ENCODE measurements around the gene C21orf58.

The C21orf58 gene

DNA sequence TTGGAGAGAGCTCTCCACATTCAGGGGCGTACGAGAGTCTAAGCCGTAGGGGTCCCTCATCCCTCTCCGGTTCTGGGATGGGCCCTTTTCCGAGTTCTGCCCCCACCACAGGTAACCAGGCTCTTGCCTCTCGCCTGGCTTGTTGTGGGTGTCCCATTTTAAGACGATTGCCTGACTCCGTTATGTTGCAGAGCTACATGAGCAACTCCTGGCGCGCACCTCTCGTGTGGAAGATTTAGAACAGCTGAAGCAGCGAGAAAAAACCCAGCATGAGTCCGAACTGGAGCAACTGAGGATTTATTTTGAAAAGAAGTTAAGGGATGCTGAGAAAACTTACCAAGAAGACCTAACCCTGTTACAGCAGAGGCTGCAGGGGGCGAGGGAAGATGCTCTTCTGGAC is 29.2 kb upstream of the C21orf58 start:
- DNase-seq = no peak

DNA sequence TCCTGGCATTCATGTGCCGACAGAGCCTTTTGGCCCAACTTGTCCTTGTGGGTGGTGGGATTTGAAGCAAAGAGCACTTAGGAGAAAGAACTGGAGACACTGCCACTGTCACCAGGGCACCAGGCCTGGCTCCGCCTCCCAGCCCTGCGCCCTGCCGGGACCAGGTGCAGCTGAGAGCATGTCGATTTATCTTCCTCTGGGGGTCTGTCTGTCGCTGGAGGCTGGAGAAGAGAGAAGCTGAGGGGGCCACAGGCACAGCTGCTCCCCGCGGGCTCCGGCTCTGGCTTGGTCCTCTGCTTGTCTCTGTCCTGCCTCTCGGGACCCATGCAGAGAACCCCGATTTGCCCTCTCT is 28.5 kb upstream of the C21orf58 start:
- DNase-seq = no peak

DNA sequence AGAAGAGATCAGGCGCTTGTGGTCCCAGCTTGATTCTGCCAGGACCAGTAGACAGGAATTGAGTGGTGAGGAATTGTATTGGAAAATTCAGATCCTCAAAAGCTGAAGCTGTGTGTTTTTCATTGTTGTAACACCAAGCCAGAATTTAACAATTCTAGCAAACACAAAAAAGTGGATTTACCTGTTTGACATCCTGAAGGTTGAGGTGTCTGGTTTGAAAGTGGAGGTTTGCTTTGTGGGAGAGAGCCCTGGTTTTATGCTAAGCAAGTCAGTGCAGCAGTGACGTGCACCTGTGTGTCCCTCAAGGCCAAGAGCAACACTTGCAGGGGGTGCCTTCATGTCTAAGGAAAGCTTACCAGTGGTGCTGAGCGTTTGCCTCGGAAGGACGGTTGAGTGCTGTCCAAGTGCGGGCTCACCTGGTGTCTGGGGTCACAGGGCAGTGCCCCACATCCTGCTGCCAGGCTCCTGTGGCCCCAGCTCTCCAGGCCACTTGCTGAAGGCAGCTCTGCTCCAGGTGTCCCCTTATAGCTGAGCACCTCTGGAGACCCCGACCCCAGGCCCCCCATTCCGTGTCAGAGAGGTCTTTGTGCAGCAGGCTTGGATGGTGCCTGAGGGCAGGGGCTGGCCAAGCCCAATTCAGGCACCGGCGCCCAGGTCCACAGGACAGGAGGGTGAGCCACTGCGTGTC is 27.9 kb upstream of the C21orf58 start:
- no peak for DNase-seq

DNA sequence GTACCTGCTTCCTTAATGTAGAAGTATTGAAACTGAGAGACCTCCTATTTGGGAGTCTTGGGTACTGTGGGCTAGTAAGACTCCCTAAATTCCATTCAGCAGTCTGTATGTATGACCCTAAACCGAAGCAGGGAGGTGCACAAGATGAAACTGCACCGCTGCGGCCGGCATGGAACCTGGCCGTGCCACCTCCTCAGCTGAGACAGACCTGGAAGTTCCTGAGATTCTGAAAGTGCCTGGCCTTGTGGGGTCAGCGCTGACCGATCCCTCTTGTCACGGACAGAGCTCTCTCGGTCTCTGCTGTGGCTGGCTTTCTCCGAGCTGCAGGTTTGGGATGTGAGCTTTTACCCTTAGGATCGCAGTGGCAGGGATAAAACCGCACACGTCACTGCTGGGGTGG is 27.3 kb upstream of the C21orf58 start:
- DNase-seq = no peak

DNA sequence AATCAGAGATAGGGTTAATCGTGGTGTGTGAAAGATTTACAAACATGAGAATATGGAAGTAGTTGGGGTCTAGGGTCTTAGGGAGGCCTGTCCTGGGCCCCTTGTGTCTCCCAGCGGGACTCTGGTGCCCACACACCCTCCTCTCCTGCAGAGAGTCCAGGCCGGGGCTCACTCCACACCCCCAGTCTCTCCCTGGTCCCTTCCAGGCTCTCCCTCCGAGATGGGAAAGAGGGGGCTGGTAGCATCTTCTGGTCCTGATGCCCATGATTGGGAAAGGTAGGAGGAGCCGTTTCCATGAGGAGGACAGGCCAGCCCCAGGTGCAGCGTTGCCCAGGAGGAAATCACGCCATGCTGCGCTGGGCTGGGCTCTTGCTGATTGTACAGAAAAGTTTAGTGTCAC is 26.9 kb upstream of the C21orf58 start:
- no peak for DNase-seq

DNA sequence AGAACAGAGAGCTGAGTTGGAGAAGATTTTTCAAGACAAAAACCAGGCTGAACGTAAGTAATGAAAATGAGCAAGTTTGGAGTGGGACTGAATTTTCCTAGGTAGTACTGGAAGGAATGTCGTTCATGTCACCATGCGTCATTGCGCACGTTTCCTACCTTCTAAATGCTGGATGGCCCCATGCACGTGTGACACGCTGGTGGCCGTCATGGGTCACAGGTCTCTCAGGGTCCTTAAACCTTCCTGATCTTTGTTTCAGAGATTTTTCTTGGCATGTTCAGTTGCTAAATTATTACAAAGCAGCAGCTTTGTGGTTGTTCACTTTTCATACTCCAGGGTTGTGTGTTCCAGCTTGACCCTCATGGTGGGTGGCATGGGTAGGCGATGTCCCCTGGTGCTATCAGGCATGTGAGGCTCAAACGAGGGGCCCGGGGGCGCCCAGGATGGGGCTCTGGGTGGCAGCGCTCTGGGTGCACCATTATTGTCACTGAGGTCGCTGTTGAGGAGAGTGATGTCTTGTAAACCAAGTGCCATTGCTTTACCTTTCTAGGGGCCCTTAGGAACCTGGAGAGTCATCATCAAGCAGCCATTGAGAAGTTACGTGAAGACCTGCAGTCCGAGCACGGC is 25.6 kb upstream of the C21orf58 start:
- no peak for DNase-seq

DNA sequence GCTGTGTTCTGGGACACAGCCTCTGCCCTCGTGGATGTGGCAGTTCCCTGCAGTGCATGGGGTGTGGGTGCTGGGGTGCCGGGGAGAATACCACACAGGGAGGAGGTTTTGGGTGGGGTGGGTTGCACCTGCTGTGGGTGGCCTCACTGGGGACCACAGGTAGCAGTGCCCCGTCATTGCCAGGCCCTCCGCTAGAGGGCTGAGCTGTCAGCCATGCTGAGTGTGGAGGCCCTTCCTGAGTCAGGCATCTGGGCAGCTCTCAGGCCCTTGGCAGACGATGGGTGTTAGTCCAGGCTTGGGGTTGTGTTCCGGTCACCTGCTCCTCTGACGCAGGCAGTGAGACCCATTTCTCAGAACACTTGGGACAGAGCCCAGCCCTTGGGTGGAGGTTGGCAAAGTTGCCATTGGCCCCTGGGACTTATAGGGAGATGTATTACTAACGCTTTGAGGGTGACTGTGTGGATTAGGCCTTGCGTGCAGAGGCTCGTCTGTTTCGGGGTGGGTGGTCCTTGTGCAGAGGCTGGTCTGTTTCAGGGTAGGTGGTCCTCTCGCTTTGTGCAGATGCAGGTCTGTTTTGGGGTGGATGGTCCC is 24.2 kb upstream of the C21orf58 start:
- no peak for DNase-seq

DNA sequence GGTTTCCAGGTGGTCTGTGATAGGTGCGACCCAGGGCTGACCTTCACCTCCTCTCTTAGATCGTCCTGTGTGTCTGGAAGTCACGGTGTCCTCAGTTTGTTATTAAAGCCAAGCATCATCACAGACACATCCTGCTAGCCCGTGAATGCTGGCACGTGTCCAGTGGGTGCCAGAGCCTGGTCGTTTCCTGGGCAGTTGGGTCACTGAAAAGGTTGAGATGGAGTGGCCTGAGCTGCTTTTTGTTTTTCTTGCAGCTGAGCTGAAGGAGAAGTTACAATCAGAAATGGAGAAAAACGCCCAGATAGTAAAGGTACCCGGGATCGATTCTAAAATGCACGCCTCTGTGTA is 23.5 kb upstream of the C21orf58 start:
- DNase-seq = no peak

DNA sequence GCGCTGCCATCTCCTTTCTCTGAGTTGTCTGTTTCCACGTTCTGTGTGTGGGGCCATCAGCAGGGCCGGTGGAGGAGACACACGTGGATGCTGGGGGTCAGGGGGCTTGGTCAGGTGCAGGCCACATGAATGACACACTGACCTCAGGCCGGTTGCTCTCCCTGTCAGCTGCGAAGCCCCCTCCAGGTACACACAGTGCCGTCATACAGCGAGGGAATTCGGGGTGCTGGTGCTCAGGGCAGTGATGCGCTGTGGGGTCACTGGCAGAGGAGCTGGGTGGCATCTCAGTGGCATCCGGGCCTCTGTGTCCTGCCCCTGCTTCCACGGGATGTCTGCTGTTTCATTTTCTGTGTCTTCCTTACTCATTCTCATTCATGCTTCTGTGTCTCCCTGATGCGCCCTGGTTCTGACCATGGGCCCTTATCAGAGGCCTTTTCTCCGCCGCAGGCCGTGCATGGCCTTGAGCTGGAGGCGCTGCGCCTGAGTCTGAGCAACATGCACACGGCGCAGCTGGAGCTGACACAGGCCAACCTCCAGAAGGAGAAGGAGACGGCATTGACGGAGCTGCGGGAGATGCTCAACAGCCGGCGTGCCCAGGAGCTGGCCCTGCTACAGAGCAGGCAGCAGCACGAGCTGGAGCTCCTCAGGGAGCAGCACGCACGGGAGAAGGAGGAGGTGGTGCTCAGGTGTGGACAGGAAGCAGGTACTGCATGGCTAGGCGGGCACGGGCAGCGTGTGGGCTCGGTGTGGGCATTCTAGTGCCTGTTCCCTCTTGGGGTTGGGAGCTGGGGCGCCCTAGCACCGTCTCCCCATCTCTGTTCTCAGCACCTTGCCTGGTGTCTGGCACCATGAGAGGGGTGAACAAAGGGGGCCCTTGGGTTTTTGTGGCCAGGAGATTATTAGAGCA is 22.9 kb upstream of the C21orf58 start:
- no peak for DNase-seq

DNA sequence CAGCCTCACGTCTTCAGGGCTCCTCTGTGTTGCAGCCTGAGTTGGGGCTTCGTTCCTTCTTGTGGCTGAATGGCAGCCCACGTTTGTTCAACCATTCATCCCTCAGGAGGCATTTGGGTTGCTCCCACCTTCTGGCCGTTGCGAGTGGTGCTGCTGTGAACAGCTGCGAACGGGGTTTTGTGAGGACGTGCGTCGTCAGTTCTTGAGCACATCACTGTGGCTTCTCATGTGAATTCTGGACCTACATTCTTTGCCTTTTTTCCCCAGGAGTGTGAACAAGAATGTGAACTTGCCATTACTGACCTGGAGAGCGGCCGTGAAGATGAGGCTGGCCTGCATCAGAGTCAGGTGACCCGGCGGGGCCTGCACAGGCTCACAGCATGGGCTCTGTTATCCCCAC is 22.2 kb upstream of the C21orf58 start:
- DNase-seq = no peak

DNA sequence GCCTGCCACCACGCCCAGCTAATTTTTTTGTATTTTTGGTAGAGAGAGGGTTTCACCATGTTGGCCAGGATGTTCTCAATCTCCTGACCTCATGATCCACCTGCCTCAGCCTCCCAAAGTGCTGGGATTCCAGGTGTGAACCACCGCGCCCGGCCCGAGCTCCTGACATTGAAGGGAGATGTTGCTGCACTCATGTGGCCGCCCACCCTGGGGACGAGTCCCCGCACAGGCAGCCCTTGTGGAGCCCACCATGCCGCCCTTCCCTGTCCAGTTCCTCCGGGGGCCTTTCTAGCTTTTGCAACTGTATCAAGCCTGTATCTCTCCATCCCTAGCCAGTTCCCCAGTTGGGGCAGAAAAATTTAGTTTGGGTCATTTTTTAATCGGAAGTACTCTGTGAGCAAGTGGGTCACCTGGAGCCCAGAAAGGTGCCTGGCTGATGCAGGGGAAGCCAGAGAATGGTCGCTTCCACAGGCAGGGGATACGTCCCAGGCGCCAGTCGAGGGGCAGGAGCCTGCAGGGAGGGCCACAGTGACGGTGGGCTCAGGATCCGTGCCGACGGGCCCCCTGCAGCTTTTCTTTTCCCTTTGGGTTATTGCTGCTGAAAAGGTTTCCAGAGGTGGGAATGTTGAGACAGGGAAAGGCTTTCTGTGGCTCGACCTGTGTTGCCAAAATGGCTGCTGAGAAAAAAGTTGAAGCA is 20.7 kb upstream of the C21orf58 start:
- DNase-seq = no peak

DNA sequence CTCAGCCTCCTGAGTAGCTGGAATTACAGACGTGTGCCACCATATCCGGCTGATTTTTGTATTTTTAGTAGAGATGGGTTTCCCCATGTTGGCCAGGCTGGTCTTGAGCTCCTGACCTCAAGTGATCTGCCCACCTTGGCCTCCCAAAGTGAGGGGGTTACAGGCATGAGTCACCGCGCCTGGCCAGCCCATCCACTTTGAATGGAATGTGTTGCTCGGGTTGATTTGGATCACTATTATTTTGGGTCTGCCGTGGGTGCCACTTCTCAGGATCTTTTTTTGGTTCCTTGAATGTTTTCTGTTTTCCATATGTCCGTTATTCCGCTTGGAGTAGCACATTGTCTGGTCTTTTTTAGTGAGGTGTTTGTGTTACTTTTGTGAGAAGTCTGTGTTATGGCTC is 17.3 kb upstream of the C21orf58 start:
- no peak for DNase-seq

DNA sequence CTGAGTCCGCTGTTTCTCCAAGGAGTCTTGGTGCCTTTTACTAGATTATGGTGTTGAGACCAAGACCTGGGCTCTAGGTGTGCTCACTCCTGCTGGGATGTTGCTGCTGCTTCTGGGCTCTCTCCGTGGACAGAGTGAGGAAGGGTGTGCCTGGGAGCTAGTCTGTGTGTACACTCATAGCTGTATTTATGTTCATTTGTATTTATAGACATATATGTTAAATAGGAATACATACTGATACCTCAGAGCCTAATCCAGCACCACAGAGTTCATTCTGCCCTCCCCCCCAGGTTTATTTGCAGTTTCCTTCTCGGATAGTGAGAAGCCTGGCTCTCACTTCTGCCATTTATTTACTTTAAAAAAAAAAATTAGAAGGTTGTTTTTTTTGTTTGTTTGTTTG is 12.9 kb upstream of the C21orf58 start:
- no peak for DNase-seq

DNA sequence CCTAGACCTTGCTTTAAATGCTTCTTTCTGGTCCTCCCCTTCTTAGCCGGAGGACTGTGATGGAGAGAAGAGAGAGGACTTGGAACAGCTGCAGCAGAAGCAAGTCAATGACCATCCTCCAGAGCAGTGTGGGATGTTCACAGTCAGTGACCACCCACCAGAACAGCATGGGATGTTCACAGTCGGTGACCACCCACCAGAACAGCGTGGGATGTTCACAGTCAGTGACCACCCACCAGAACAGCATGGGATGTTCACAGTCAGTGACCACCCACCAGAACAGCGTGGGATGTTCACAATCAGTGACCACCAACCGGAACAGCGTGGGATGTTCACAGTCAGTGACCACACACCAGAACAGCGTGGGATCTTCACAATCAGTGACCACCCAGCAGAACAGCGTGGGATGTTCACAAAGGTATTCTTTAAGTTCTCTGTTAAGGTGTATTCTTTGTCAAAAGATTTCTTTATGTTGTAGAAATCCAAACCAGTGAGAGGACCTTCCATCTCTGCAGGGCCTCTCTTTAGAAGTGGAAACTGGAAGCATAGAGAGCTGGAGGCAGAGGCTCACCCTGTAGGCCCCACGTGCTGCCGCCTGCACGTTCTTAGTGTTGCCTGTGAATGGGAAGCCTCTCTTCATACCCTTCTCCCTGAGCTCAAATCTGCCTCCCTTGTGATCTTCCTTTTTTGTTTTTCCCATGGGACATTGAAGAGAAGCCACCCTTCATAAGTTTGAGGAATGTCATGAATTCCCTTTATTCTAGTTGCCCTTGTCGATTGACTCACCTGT is 10.9 kb upstream of the C21orf58 start:
- no peak for DNase-seq

DNA sequence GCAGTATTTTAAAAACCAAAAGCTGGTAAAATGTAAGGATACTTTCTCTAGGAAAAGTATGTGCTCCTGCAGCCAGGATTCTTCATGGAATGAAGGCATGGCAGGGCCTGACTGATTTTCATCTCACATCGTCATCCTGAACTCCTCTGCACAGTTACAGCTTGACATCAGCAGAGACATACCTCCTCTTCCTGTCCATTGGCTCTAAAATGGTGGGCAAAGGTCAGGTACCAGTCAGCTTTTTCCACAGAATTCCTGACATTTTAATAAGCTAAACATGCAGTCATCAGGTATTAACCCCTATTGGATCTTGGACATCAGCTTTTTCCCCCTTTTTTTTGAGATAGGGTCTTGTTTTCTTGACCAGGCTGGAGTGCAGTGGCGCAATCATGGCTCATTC is 6.1 kb upstream of the C21orf58 start:
- DNase-seq = no peak

DNA sequence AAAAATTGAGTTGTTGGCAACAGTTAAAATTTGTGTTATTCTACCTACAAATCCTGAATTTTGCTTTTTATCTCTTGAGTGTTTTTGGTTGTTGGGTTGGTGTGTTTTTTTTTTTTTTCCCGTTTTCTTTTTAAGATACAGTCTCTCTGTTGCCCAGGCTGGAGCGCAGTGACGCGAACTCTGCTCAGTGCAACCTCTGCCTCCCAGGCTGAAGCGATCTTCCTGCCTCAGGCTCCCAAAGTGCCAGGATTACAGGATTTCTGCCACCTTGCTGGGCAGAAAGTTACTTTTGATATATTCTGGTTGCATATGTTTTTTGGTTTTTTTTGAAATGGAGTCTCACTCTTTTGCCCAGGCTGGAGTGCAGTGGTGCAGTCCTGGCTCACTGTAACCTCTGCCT is 4.5 kb upstream of the C21orf58 start:
- no peak for DNase-seq

DNA sequence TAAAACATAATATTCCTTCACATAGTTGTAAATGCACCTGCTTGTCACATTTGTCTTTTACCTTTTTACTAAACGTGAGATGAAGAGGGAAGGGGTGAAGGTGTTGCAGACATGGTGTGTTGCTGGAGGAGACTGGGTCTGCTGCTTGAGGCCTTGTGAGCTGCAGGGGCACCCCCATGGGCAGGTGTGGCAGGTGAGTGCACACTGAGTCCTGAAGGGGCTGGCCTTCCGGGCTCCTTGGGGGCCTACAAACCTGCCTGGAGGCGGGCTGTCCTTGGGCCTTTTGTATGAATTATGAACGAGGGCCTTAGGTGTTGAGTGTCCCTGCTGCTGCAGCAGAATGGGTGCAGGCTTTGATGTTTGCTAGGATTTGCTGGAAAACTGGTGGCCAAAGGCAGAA is 4.0 kb upstream of the C21orf58 start:
- DNase-seq = no peak

DNA sequence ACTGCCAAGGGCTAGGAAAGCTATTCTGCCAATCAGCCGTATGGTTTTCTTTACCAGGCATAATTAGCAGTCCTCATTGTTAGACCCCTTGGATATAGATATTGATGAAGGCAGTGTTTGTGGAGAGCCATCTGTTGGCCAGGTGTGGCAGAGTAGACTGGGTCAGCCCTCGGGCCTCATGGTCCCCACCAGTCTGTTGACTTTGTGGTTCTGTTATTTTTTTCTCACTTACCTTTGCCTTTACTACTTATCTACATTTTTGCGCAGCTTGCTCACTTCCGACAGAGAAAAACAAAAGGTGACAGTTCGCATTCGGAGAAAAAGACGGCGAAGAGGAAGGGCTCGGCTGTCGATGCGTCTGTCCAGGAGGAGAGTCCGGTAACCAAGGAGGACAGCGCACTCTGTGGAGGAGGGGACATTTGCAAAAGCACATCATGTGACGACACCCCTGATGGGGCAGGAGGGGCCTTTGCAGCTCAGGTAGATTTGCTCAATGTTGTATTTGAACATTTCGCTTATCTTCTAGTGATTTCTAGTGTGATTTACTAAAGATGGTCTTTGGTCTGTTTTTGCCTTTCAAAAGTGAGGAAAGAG is 2.5 kb upstream of the C21orf58 start:
- no peak for DNase-seq

DNA sequence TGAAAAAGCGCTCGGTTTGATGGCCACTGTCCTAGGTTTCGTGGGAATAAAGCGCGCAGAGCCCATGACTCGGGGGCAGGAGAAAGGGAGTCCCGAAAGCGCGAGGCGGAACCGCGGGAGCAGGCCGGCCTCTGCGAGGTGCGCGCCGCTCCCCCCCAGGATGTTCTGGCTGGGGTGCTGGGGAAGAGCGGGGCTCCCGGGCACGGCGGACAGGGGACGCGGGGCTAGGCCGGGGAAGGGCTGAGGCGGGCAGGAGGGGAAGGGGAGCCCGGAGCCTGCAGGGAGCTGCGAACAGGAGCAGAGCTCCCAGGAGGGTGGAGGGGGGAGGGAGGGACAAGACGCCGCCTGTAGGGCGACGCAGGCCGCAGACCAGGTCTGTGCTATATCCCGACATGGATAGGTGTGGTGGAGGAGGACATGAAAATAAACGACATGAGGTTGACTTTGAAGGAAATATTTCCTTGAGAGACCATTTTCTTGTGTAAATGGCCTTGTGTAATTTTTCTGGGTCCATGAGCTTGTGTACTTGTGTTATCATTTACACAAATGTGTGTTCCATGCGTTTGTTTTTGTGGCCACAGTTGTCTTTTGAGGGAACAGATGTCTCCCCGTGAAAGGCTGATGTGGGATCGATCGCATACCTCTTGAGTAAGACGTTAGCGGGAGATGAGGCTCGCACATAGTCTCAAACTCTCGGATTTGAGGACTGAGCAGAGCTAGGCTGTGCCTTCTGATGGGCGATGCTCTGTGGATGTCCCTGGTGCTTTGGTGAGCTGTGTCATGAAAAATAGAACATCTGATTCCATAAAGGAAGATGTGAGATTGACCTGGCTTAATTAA is 1.6 kb upstream of the C21orf58 start:
- peak in 3 of 5 donors; percentile 20 to 51 (median 23) for DNase-seq

DNA sequence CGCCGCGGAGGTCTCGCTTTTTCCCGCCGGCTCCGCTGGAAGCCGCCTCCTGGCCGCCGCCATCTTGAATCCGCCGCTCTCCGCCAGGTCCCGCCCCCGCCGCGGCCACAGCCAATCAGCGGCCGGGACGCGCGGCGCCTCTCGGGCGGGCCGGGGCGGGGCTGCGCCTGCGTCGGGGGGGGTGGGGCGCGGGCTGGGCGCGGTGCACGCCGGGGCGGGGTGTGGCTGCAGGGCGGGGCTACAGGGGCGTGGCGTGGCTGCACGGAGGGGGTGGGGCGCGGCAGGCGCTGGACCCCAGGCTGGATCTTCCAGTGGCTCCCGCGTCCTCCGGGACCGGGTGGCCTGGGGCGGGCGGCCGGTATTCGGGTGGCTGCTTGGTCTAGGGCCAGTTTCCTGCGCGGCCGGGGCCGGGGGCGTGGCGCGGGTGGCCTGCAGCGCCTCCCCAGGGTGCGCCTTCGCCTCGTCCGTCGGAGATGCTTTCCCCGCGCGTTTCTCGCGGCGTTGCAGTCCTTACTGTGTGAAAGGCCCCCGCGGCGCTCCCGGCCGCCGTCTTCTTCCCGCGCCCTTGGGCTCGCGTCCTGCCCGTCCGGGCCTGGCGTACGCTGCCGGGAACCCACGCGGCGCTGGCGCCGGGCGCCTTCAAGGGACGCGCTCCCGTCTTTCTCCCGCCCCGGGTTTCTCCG is 861 bp upstream of the C21orf58 start:
- DNase-seq = peak; percentile 82 to 89 (median 85)

Measured in T-helper 1 cell (primary cell).